Mesenteric fat pad (tissue), 1 donor: ENCODE results near the gene CSAG2. TPM values are rescaled to one million over a fixed set of nuclear protein-coding genes. Genes with fewer than 3 reads are reported as not detected.
"Not testable (repeated sequence)": the region's sequence is repeated elsewhere in the genome, so short reads cannot be mapped to it uniquely, and the experiment has no call there.

Source experiments
- DNase-seq: peaks from one replicate; pipeline ENCODE4 v3.0.0-alpha.2; 2020; ENCODE audit warnings: low spot score
- long read RNA-seq: library from polyadenylated mRNA; unstranded; transcript quantifications from one replicate; pipeline ENCODE4 v2.0.0, GENCODE V29; 2020
- total RNA-seq: library from RNA; stranded (reverse); fragmentation: NEBNext Ultra II Directional; extraction: Animal tissue kit (Norgen Biotek cat#: 25700); gene quantifications from one replicate; pipeline ENCODE4 v1.2.1, GENCODE V29; 2021
- donor health status: DM: yes; HTN: yes; CAD: no.

Gene CSAG2, protein sequence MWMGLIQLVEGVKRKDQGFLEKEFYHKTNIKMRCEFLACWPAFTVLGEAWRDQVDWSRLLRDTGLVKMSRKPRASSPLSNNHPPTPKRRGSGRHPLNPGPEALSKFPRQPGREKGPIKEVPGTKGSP
- total RNA-seq = not detected
- long read RNA-seq = 0 reads

DNA sequence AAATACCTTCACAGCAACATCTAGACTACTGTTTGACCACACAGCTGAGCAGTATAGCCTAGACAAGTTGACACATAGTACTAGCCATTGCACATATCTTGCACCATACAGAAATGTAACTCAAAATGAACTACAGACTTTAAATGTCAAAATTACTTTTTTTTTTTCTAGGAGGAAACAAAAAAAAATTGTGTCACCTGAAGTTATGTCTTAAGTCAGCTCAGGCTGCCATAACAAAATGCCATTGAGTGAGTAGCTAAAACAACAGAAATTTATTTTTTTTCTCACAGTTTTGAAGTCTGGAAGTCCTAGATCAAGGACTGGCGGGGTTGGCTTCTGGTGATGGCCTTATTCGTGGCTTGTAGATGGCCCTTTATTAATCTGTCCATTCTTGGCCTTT lies at the start of gene CSAG2:
Gene CSAG2, minus strand, starts transcription at position 101 of the 400 bp plus-strand sequence. CDS start 161 bp downstream, outside the sequence.
- not testable (repeated sequence) for DNase-seq

DNA sequence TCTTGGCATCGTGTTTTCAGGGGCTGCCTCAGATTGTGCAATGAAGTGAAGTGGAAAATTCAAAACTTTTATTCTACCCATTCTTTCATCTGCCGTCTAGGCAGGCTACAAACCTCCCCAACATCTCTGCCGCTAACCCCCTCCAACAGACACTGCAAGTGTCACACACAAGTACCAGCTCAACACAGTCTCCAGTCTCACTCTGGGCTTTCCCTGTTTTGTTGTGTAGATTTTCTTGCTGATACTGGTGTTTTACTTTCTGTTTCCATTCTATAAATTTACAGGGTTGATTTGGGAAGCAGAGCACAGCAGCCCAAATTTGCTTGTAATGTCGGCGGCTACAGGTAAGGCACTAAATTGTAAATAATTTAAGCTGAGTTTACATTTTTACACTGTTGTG lies 45.8 kb upstream of the CSAG2 start:
- DNase-seq = not testable (repeated sequence)

DNA sequence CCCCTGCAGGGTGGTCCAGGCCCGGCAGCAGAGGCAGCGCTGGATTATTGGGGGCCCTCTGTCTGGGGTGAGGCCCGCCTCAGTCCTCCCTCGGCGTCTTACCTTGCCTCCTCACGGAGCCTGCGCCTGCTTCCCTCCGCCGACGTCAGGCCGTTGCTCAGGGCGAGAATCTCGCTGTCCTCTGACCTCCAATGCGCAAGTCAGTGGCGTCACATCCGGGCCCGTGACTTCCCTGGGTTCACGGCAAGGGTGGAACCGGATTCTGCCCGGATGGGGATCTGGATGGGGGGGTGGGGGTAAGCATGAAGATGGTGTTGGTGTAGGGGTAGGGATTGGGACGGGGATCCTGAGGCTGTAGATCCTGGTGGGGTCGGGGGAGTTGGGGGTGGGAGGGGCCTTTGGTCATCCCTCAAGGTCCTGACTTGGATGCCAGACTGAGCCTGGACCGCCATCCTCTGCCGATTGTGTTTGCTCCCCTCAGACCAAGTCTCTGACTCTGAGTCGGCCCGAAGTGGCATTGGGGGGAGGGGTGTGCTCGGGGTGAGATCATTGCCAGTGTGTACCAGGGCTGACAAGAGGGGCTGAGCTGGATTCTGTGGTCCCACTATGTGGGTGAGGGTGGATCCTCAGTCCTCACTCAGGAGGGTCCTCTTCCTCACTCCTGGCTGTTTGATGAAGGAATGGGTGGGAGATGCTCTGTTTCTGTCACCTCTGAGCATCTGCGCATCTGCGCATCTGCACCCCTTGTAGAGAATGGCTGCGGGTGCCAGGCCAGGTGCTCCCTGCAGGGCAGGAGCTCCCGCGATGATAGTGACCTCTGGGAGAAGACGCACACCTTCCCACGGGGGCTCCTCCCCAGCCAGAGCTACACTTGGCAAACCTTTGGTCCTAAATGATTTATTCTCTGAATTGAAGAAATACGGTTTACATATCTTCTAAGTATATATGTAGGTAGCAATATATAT lies 44.9 kb upstream of the CSAG2 start, which contains the start of gene MAGEA2:
Gene MAGEA2, minus strand, starts transcription at position 157 of the 965 bp plus-strand sequence. CDS start 2,479 bp downstream, outside the sequence.
- not testable (repeated sequence) for DNase-seq

DNA sequence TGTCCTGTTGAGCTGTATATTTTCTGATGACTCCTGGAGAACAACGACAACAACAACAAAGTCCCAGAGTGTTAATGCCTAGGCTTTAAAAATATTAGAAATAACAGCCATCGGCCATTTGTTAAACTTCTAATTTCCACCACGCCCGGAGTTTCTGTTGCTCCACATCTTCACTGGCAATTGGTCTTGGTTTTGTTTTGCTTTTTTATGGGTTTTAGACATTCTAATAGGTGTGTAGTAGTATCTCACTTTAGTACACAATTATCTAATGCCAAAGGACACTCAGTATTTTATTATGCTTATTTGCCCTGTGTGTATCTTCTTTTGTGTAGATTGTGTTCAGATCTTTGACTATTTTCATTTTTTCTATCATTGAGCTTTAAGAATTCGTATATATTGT lies 29.5 kb upstream of the CSAG2 start:
- DNase-seq = no peak

DNA sequence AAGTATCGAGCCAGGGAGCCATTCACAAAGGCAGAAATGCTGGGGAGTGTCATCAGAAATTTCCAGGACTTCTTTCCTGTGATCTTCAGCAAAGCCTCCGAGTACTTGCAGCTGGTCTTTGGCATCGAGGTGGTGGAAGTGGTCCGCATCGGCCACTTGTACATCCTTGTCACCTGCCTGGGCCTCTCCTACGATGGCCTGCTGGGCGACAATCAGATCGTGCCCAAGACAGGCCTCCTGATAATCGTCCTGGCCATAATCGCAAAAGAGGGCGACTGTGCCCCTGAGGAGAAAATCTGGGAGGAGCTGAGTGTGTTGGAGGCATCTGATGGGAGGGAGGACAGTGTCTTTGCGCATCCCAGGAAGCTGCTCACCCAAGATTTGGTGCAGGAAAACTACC lies 27.5 kb upstream of the CSAG2 start:
- DNase-seq = peak; percentile 82

DNA sequence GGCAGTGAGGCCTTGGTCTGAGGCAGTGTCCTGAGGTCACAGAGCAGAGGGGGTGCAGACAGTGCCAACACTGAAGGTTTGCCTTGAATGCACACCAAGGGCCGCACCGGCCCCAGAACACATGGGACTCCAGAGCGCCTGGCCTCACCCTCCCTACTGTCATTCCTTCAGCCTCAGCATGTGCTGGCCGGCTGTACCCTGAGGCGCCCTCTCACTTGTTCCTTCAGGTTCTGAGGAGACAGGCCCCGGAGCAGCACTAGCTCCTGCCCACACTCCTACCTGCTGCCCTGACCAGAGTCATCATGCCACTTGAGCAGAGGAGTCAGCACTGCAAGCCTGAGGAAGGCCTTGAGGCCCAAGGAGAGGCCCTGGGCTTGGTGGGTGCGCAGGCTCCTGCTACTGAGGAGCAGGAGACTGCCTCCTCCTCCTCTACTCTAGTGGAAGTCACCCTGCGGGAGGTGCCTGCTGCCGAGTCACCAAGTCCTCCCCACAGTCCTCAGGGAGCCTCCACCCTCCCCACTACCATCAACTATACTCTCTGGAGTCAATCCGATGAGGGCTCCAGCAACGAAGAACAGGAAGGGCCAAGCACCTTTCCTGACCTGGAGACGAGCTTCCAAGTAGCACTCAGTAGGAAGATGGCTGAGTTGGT lies 26.9 kb upstream of the CSAG2 start:
- DNase-seq = peak; percentile 67

DNA sequence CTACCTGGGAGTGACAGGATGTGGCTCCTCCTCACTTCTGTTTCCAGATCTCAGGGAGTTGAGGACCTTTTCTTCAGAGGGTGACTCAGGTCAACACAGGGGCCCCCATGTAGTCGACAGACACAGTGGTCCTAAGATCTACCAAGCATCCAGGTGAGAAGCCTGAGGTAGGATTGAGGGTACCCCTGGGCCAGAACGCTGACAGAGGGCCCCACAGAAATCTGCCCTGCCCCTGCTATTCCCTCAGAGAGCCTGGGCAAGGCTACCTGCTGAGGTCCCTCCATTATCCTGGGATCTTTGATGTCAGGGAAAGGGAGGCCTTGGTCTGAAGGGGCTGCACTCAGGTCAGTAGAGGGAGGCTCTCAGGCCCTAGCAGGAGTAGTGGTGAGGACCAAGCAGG lies 26.0 kb upstream of the CSAG2 start:
- DNase-seq = peak; percentile 59

DNA sequence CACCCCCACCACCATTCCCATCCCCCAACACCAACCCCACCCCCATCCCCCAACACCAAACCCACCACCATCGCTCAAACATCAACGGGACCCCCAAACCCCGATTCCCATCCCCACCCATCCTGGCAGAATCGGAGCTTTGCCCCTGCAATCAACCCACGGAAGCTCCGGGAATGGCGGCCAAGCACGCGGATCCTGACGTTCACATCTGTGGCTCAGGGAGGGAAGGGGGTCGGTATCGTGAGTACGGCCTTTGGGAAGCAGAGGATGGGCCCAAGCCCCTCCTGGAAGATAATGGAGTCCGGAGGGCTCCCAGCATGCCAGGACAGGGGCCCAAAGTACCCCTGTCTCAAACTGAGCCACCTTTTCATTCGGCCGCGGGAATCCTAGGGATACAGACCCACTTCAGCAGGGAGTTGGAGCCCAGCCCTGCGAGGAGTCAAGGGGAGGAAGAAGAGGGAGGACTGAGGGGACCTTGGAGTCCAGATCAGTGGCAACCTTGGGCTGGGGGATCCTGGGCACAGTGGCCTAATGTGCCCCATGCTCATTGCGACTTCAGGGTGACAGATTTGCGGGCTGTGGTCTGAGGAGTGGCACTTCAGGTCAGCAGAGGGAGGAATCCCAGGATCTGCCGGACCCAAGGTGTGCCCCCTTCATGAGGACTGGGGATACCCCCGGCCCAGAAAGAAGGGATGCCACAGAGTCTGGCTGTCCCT lies 25.2 kb upstream of the CSAG2 start:
- peak; percentile 45 for DNase-seq

DNA sequence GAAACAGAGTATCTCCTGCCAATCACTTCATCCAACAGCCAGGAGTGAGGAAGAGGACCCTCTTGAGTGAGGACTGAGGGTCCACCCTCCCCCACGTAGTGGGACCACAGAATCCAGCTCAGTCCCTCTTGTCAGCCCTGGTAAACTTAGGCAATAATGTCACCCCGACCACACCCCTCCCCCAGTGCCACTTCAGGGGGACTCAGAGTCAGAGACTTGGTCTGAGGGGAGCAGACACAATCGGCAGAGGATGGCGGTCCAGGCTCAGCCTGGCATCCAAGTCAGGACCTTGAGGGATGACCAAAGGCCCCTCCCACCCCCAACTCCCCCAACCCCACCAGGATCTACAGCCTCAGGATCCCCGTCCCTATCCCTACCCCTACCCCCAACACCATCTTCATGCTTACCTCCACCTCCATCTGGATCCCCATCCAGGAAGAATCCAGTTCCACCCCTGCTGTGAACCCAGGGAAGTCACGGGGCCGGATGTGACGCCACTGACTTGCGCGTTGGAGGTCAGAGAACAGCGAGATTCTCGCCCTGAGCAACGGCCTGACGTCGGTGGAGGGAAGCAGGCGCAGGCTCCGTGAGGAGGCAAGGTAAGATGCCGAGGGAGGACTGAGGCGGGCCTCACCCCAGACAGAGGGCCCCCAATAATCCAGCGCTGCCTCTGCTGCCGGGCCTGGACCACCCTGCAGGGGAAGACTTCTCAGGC lies 24.3 kb upstream of the CSAG2 start, which contains the start of the genes CSAG1 and MAGEA12:
Gene CSAG1, minus strand, starts transcription at position 461 of the 715 bp plus-strand sequence. CDS start 1,261 bp downstream, outside the sequence.
Gene MAGEA12, plus strand, starts transcription at position 497 of the 715 bp plus-strand sequence. CDS start 2,405 bp downstream, outside the sequence.
- DNase-seq = peak; percentile 68

DNA sequence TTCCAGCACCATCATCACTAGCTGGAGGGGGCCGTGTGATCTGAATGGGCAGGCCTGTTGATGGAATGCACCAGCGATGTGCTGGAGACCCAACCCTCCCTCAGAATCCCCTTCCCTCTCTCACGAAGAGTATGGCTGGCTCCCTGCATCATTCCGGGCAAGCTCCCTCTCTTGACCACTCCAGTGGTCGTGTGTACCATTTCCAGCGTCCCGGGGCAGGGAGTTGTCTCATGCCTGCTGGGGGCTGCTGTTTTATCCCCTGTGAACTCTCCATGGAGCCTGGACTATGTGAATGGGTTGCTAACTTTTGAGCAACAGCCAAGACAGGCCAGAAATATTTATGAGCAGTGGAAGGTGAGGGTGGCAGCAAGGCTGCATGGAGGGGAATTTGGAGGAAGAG lies 16.3 kb upstream of the CSAG2 start:
- DNase-seq = no peak

DNA sequence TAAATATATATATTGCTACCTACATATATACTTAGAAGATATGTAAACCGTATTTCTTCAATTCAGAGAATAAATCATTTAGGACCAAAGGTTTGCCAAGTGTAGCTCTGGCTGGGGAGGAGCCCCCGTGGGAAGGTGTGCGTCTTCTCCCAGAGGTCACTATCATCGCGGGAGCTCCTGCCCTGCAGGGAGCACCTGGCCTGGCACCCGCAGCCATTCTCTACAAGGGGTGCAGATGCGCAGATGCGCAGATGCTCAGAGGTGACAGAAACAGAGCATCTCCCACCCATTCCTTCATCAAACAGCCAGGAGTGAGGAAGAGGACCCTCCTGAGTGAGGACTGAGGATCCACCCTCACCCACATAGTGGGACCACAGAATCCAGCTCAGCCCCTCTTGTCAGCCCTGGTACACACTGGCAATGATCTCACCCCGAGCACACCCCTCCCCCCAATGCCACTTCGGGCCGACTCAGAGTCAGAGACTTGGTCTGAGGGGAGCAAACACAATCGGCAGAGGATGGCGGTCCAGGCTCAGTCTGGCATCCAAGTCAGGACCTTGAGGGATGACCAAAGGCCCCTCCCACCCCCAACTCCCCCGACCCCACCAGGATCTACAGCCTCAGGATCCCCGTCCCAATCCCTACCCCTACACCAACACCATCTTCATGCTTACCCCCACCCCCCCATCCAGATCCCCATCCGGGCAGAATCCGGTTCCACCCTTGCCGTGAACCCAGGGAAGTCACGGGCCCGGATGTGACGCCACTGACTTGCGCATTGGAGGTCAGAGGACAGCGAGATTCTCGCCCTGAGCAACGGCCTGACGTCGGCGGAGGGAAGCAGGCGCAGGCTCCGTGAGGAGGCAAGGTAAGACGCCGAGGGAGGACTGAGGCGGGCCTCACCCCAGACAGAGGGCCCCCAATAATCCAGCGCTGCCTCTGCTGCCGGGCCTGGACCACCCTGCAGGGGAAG lies 5.0 kb upstream of the CSAG2 start, which contains the start of gene MAGEA2B:
Gene MAGEA2B, plus strand, starts transcription at position 814 of the 973 bp plus-strand sequence. CDS start 2,479 bp downstream, outside the sequence.
- DNase-seq = not testable (repeated sequence)

DNA sequence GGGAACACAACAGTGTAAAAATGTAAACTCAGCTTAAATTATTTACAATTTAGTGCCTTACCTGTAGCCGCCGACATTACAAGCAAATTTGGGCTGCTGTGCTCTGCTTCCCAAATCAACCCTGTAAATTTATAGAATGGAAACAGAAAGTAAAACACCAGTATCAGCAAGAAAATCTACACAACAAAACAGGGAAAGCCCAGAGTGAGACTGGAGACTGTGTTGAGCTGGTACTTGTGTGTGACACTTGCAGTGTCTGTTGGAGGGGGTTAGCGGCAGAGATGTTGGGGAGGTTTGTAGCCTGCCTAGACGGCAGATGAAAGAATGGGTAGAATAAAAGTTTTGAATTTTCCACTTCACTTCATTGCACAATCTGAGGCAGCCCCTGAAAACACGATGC lies 4.1 kb upstream of the CSAG2 start:
- DNase-seq = not testable (repeated sequence)

DNA sequence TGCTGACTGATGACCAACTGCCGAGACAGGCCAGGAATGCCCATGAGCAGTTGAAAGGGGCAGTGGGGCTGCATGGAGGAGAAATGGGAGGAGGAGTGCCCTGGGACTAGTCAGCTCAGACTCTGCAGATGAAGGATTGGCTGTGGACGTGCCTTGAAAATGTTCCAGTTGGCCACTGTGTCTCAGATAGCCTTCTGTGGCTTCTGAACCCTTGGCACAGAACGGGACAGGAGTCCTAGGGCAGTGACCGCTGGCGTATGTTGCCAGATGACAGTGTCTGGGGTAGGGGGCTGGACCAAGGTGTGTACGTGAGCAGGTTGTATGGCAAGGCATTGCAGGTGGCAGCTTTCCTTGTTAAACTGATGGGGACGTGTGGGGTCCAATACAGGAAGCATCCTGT lies 2.6 kb downstream of the CSAG2 start:
- DNase-seq = not testable (repeated sequence)

DNA sequence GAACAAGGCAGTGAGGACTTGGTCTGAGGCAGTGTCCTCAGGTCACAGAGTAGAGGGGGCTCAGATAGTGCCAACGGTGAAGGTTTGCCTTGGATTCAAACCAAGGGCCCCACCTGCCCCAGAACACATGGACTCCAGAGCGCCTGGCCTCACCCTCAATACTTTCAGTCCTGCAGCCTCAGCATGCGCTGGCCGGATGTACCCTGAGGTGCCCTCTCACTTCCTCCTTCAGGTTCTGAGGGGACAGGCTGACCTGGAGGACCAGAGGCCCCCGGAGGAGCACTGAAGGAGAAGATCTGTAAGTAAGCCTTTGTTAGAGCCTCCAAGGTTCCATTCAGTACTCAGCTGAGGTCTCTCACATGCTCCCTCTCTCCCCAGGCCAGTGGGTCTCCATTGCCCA lies 8.7 kb downstream of the CSAG2 start:
- DNase-seq = peak; percentile 81

DNA sequence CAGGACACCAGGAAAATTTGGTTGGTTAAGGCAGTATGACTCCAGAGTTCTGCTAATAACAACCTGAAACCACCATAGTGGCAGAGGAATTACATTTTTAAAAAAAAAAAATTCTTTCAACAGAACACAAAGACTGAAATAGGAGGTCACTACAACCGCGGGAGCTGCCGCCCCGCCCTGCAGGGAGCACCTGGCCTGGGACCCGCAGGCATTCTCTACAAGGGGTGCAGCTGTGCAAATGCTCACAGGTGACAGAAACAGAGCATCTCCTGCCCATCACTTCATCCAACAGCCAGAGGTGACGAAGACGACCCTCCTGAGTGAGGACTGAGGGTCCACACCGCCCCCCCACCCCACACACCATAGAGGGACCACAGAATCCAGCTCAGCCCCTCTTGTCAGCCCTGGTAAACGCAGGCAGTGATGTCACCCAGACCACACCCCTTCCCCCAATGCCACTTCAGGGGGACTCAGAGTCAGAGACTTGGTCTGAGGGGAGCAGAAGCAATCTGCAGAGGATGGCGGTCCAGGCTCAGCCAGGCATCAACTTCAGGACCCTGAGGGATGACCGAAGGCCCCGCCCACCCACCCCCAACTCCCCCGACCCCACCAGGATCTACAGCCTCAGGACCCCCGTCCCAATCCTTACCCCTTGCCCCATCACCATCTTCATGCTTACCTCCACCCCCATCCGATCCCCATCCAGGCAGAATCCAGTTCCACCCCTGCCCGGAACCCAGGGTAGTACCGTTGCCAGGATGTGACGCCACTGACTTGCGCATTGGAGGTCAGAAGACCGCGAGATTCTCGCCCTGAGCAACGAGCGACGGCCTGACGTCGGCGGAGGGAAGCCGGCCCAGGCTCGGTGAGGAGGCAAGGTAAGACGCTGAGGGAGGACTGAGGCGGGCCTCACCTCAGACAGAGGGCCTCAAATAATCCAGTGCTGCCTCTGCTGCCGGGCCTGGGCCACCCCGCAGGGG lies 10.8 kb downstream of the CSAG2 start, which contains the start of gene MAGEA3:
Gene MAGEA3, plus strand, starts transcription at position 843 of the 980 bp plus-strand sequence. CDS start 2,039 bp downstream, outside the sequence.
- DNase-seq = not testable (repeated sequence)

DNA sequence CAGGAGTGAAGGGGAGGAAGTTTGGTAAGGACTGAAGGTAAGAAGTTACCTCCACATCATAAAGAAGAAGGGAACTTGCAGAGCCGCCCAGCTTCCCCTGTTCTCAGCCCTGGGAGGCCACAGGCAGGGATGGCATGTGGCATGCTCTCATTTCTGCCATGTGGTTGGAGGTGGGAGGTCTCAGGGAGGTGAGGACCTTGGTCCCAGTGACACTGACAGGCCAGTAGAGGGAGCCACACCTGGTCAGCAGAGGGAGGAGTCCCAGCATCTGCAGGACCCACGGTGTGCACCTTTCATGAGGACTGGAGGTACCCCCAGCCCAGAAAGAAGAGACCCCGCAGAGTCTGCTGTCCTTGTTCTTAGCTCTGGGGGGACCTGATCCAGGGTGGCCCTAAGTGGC lies 28.1 kb downstream of the CSAG2 start:
- not testable (repeated sequence) for DNase-seq

DNA sequence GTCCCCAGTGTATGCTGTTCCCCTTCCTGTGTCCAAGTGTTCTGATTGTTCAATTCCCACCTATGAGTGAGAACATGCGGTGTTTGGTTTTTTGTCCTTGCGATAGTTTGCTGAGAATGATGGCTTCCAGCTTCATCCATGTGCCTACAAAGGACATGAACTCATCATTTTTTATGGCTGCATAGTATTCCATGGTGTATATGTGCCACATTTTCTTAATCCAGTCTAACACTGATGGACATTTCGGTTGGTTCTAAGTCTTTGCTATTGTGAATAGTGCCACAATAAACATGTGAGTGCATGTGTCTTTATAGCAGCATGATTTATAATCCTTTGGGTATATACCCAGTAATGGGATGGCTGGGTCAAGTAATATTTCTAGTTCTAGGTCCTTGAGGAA lies 34.4 kb downstream of the CSAG2 start:
- not testable (repeated sequence) for DNase-seq
